BJ (cell line): ENCODE results near the gene RNLS. TPM values are rescaled to one million over a fixed set of nuclear protein-coding genes. Genes with fewer than 3 reads are reported as not detected.
A peak's percentile ranks its signal among the peaks of the same experiment; 100 is the strongest.

Experiments used
- CTCF ChIA-PET: fragments of 350-600 bp; formaldehyde crosslinking; extraction: SDS; loops from one replicate; lab custom pipeline; 2021; ENCODE audit warnings: antibody characterized with exemption, inconsistent platforms; lab: Yijun Ruan, JAX
- POLR2A ChIA-PET: fragments of 300-600 bp; sonication (Branson Sonifier 250); formaldehyde crosslinking; extraction: SDS; loops from one replicate; lab custom pipeline; 2021; ENCODE audit warnings: antibody characterized with exemption; lab: Charles Lee
- DNase-seq: peaks from one replicate; pipeline ENCODE4 v3.0.0-alpha.2; 2011; ENCODE audit warnings: low read depth
- H3K27me3 ChIP-seq: 2 replicates; pipeline ENCODE4 v1.6.0; 2011; ENCODE audit warnings: low read length; ENCODE audit not compliant: control insufficient read depth, insufficient read depth
- H3K36me3 ChIP-seq: 2 replicates; pipeline ENCODE4 v1.5.1; 2011; ENCODE audit warnings: low read length; ENCODE audit not compliant: control insufficient read depth, insufficient read depth
- H3K4me3 ChIP-seq: 2 replicates; pipeline ENCODE4 v1.5.1; 2011; ENCODE audit warnings: low read depth, mild to moderate bottlenecking, control low read depth, low read length
- polyA plus RNA-seq: library from polyadenylated mRNA; depleted of rRNA; stranded (reverse); fragments of >200 nt; gene quantifications from 2 replicates; pipeline ENCODE4 v1.2.3, GENCODE V29; 2011
- TF ChIP-seq, protein P1 (sequence below): IDR thresholded peaks from 2 replicates; pipeline ENCODE4 v1.5.1; 2011; ENCODE audit warnings: low read depth, mild to moderate bottlenecking, control low read depth, inconsistent platforms, low read length, moderate library complexity; ENCODE audit not compliant: insufficient read depth

RNLS gene
- polyA plus RNA-seq, 1 experiment, result 11.8 TPM

DNA sequence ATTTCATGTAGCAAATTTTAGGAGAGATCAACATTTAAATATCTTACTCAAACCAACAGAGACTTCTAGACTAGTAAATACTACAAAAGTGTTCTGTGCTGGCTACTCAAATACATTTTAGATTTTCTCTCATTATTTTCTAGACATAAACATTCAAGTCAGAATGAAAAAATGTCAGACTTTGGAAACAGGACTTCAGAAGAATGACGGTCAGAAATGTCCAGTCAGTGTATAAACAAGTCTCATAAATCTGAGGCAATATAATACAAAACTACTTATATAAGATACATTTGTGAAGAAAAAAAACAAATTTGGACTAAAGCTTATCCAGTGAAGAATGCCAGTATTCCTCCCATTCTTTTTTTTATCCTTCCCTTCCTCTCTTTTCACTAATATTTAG is 25.9 kb downstream of the RNLS start:
- TF ChIP-seq, protein P1, sequence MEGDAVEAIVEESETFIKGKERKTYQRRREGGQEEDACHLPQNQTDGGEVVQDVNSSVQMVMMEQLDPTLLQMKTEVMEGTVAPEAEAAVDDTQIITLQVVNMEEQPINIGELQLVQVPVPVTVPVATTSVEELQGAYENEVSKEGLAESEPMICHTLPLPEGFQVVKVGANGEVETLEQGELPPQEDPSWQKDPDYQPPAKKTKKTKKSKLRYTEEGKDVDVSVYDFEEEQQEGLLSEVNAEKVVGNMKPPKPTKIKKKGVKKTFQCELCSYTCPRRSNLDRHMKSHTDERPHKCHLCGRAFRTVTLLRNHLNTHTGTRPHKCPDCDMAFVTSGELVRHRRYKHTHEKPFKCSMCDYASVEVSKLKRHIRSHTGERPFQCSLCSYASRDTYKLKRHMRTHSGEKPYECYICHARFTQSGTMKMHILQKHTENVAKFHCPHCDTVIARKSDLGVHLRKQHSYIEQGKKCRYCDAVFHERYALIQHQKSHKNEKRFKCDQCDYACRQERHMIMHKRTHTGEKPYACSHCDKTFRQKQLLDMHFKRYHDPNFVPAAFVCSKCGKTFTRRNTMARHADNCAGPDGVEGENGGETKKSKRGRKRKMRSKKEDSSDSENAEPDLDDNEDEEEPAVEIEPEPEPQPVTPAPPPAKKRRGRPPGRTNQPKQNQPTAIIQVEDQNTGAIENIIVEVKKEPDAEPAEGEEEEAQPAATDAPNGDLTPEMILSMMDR, result no peak
- Histone ChIP-seq H3K36me3 (no peaks in the 10 kb centered on the region), H3K27me3 (no peaks in the 10 kb centered on the region), H3K4me3 (no peak overlapping the region)
- ChIA-PET CTCF (interaction anchor here (0.8 to 1.2 kb wide), 2 partner anchors 8 to 26 kb away, joined by 4 to 5 read pairs; partner anchors contain the start of gene RNLS), POLR2A (interaction anchor here (0.7 kb wide), 1 partner anchor 344 kb away, joined by 4 read pairs; no protein-coding TSS in a partner anchor)
- no peak for DNase-seq

DNA sequence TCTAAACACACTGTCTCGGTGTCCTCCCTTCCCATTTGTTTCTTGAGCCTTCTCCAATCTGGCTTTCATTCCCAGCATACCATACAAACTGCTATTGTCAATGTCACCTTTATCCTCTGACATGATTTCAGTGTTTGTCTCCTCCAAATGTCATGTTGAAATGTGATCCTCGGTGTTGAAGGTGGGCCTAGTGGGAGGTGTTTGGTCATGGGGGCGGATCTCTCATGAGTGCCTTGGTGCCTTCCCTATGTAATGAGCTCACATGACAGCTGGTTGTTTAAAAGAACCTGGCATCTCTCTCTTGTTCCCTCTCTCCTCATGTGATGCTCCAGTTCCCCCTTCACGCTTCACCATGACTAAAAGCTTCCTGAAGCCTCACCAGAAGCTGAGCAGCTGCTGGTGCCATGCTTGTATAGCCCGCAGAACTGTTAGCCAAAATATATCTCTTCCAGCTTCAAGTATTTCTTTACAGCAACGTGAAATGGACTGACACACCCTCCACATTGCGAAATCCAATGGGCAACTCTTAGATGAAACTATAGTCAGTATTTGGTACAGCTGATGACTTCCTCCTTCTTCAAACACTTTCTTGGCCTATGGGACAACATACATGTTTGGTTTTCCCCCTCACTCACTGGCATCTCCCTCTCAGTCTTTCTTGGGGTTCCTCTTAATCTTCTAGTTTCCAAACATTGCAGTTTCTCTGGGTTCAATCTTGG is 27.8 kb downstream of the RNLS start:
- POLR2A ChIA-PET, result no interaction called here
- Histone ChIP-seq H3K36me3 (no peaks in the 10 kb centered on the region), H3K4me3 (no peak overlapping the region), H3K27me3 (no peaks in the 10 kb centered on the region)
- CTCF ChIA-PET, result interaction anchor here (0.7 to 1.7 kb wide), 8 partner anchors 9 to 705 kb away, joined by 3 to 9 read pairs (median 4); no protein-coding TSS in a partner anchor
- TF ChIP-seq, protein P1, result no peak
- DNase-seq, result no peak

DNA sequence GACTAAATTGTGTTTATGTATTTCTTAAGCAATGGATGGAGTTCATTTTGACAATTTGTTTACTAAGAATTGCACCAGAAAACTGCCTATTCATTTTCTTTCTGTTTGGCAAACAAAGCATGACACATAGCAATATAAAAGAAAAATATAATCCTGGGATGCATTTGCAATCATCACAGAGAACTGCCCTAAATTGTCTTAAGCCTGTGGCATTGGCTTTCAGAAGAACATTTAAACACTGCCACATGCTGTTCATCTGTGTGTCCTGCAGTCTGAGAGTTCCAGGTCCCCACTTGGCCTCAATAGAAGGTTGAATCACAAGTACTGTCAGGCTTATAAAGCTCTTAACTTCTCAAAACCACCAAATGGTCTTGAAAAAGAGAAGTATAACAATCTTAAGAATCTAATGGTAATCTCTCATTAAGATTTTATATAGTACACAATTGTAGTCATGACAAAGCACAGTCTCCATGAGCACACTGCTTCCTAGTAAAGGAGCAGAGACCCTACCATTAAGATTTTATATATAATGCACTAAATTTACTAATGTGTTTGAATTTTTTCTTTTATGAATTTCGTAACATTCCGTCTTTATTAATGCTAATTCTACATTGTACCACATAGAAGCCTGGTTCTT is 29.9 kb downstream of the RNLS start:
- POLR2A ChIA-PET, result no interaction called here

DNA sequence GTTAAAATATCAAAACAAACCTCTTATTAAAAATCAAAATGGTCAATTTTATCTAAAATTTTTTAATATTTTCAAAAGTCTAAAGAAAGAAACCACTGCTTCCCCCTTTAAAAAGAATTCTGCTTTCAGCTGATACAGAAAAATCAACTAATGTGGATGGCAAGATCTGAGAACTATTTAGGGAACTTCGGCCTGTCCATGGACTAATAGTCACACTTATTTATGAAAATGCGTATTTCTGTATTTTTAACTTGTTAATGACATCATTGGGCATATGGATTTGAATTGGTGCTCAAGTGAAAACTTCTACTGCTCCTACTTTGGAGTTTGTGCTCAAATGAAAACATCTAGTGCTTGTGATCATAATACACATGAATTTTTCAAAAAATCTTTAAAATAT is 31.9 kb downstream of the RNLS start:
- ChIA-PET CTCF (interaction anchor here (1.3 to 2.7 kb wide), 4 partner anchors 10 to 701 kb away, joined by 6 to 11 read pairs (median 9); no protein-coding TSS in a partner anchor), POLR2A (no interaction called here)
- DNase-seq, result no peak
- Histone ChIP-seq H3K36me3 (no peaks in the 10 kb centered on the region), H3K4me3 (no peak overlapping the region), H3K27me3 (no peaks in the 10 kb centered on the region)
- TF ChIP-seq, protein P1, result no peak

More for the DNA sequence above, 29.9 kb downstream of the RNLS start:
- Histone ChIP-seq H3K4me3 (no peak overlapping the region), H3K27me3 (no peaks in the 10 kb centered on the region), H3K36me3 (no peaks in the 10 kb centered on the region)
- CTCF ChIA-PET, result interaction anchor here (0.6 to 2.7 kb wide), 12 partner anchors 9 to 708 kb away, joined by 3 to 19 read pairs (median 6); no protein-coding TSS in a partner anchor
- TF ChIP-seq, protein P1, result peak; percentile 84
- peak; percentile 56 for DNase-seq

DNA sequence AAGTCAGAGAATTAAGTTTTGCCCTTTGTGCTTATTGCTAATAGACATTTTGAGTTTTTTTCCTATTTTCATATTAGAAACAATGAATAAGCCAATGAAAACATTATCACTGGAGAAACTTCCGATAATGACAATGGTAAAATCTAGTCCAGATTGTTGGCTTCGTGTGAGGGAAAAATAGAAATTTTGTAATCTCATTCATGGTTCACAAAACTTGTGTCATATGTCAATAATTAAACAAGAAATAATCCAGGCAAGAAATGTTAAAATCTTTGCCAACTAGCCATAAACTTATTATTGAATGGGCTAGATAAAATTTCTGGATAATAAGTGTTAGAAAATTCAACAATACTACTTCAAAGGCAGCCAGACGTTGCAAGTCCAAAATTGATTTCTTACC is 36.6 kb downstream of the RNLS start:
- ChIA-PET CTCF (no interaction called here), POLR2A (no interaction called here)
- no peak for DNase-seq
- Histone ChIP-seq H3K27me3 (no peaks in the 10 kb centered on the region), H3K4me3 (no peak overlapping the region), H3K36me3 (no peaks in the 10 kb centered on the region)
- TF ChIP-seq, protein P1, result no peak
